Uterus (tissue), 2 donors: ENCODE results near the gene INTS4.

ENCODE experiments used
- POLR2A ChIP-seq, 2 donors: fragments of 450-650 bp; IDR thresholded peaks; one replicate each; pipeline ENCODE4 v1.6.1; 2016; ENCODE audit warnings: antibody characterized with exemption in 2 of 2, mild to moderate bottlenecking in 1 of 2, moderate library complexity in 1 of 2
- TF ChIP-seq, protein P1 (sequence below), 4 experiments: fragments of 200-600 bp in 2 of 4; fragments of 450-650 bp in 2 of 4; sonication (generic) in 2 of 4; IDR thresholded peaks; one replicate each; pipeline ENCODE4 v1.5.1; 2016 to 2019; ENCODE audit warnings: antibody characterized with exemption in 4 of 4, mild to moderate bottlenecking in 2 of 4, moderate library complexity in 1 of 4

DNA sequence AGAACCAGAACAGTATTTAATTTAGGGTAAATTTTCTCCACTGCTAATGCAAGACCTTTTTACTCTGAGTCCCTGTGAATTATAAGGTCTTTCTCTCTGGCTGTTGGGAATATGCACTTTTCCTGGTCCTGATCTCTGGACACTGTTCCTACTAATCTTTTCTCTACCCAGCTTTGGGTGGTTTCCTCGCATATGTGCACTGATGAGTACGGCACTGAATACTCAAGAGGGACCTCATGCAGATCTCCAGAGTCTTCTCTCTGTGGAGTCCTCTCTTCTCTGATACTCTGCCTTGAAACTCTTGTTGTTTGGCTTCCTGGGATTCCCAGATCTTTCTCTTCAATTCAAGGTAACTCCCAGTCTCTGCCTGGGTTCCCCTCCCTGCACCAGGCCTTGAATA is 14.6 kb upstream of the INTS4 start:
- TF ChIP-seq, protein P1, sequence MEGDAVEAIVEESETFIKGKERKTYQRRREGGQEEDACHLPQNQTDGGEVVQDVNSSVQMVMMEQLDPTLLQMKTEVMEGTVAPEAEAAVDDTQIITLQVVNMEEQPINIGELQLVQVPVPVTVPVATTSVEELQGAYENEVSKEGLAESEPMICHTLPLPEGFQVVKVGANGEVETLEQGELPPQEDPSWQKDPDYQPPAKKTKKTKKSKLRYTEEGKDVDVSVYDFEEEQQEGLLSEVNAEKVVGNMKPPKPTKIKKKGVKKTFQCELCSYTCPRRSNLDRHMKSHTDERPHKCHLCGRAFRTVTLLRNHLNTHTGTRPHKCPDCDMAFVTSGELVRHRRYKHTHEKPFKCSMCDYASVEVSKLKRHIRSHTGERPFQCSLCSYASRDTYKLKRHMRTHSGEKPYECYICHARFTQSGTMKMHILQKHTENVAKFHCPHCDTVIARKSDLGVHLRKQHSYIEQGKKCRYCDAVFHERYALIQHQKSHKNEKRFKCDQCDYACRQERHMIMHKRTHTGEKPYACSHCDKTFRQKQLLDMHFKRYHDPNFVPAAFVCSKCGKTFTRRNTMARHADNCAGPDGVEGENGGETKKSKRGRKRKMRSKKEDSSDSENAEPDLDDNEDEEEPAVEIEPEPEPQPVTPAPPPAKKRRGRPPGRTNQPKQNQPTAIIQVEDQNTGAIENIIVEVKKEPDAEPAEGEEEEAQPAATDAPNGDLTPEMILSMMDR (IDR thresholded peaks at IDR 0.05) = no peak
- TF ChIP-seq POLR2A (IDR thresholded peaks at IDR 0.05) = no peak
